Peyer's patch (tissue), 4 donors: ENCODE results near the gene DRC3.

Experiments used
- POLR2A ChIP-seq, 2 donors: fragments of 450-650 bp; IDR thresholded peaks; one replicate each; pipeline ENCODE4 v1.5.1; 2017; ENCODE audit warnings: antibody characterized with exemption in 2 of 2, mild to moderate bottlenecking in 2 of 2, moderate library complexity in 2 of 2
- TF ChIP-seq, protein P1 (sequence below), 6 experiments: fragments of 450-650 bp in 4 of 6; fragments of 200-600 bp in 2 of 6; sonication (generic) in 1 of 6; IDR thresholded peaks; one replicate each; pipeline ENCODE4 v1.5.1; 2017 to 2019; ENCODE audit warnings: antibody characterized with exemption in 6 of 6, mild to moderate bottlenecking in 3 of 6, moderate library complexity in 1 of 6

DNA sequence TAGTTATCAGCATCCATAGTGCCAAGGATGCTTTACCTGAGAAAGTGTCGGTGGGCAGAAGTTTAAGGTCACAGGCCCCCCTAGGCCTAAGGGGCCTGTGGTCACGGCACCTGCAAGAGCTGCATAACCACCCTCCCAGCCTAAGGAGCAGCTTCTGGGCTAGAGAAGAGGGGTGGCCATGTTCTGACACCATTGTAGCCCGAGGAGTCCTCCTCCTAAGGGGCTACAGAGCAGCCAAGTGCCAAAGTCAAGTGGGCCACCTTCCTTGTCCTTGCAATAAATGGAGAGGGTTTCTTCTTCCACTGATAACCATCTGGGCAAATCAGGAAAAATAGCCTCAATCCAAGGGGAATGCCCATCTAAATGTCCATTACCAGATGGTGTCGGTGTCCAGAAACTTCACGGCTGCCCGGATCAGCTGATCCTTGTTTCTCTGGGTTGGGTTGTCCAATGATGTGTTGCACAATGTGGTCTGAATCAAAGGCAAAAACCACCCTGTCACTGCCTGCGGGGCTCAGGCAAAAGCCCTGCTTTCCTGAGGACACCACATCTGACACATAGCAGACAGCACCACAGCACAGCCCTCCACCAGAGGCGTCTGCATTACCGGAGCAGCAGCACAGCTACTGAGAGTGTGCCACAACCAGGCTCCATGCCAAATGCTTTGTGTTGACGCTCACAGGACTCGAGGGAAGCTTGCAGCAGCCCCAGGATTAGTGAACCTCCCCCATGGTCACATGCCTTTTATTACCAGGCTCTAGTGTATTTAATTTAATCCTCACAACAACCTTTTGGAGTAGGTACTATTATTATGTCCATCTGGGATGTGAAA lies 53.5 kb downstream of the DRC3 start:
- TF ChIP-seq, protein P1, sequence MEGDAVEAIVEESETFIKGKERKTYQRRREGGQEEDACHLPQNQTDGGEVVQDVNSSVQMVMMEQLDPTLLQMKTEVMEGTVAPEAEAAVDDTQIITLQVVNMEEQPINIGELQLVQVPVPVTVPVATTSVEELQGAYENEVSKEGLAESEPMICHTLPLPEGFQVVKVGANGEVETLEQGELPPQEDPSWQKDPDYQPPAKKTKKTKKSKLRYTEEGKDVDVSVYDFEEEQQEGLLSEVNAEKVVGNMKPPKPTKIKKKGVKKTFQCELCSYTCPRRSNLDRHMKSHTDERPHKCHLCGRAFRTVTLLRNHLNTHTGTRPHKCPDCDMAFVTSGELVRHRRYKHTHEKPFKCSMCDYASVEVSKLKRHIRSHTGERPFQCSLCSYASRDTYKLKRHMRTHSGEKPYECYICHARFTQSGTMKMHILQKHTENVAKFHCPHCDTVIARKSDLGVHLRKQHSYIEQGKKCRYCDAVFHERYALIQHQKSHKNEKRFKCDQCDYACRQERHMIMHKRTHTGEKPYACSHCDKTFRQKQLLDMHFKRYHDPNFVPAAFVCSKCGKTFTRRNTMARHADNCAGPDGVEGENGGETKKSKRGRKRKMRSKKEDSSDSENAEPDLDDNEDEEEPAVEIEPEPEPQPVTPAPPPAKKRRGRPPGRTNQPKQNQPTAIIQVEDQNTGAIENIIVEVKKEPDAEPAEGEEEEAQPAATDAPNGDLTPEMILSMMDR (IDR thresholded peaks at IDR 0.05), result no peak
- no peak for TF ChIP-seq POLR2A (IDR thresholded peaks at IDR 0.05)
